Trophoblast cell (in vitro differentiated cells and primary cell): ENCODE data around the gene TEKT5.

Experiments
- DNase-seq, 2 donors: peaks; one replicate each; pipeline ENCODE4 v3.0.0-alpha.2; 2016
- H2AFZ ChIP-seq: 2 replicates; pipeline ENCODE4 v1.6.1; 2013; ENCODE audit warnings: low read length, moderate library complexity, mild to moderate bottlenecking; ENCODE audit not compliant: insufficient read depth, poor library complexity
- H2AK5ac ChIP-seq: 2 replicates; pipeline ENCODE4 v1.6.1; 2013; ENCODE audit warnings: mild to moderate bottlenecking, low read length
- H2BK120ac ChIP-seq: 2 replicates; pipeline ENCODE4 v1.6.1; 2013; ENCODE audit warnings: low read length, mild to moderate bottlenecking, moderate library complexity; ENCODE audit not compliant: insufficient read depth, poor library complexity
- H2BK12ac ChIP-seq: 2 replicates; pipeline ENCODE4 v1.6.1; 2013; ENCODE audit warnings: mild to moderate bottlenecking, low read length, moderate library complexity
- H2BK5ac ChIP-seq: 2 replicates; pipeline ENCODE4 v1.6.1; 2013; ENCODE audit warnings: low read length, low read depth, moderate library complexity, mild to moderate bottlenecking; ENCODE audit not compliant: poor library complexity
- H3K14ac ChIP-seq: 2 replicates; pipeline ENCODE4 v1.6.1; 2013; ENCODE audit warnings: mild to moderate bottlenecking, low read length
- H3K18ac ChIP-seq: 2 replicates; pipeline ENCODE4 v1.6.1; 2013; ENCODE audit warnings: mild to moderate bottlenecking, low read length
- H3K23ac ChIP-seq: 2 replicates; pipeline ENCODE4 v1.6.1; 2013; ENCODE audit warnings: low read length
- H3K27ac ChIP-seq: 2 replicates; pipeline ENCODE4 v1.5.1; 2013; ENCODE audit warnings: low read depth, mild to moderate bottlenecking, inconsistent platforms, low read length, moderate library complexity
- H3K27me3 ChIP-seq: 2 replicates; pipeline ENCODE4 v1.6.1; 2013; ENCODE audit warnings: inconsistent platforms, mild to moderate bottlenecking, low read length, moderate library complexity; ENCODE audit not compliant: insufficient read depth
- H3K36me3 ChIP-seq, 2 experiments: 1 replicate in 1 of 2; 2 replicates in 1 of 2; pipeline ENCODE4 v1.6.1; 2013; ENCODE audit warnings: low read length in 2 of 2, mild to moderate bottlenecking in 2 of 2, moderate library complexity in 1 of 2; ENCODE audit not compliant: insufficient read depth in 2 of 2, control insufficient read depth in 1 of 2
- H3K4ac ChIP-seq: 2 replicates; pipeline ENCODE4 v1.6.1; 2013; ENCODE audit warnings: low read depth, mild to moderate bottlenecking, low read length, moderate library complexity
- H3K4me1 ChIP-seq, 2 experiments: 1 replicate in 1 of 2; 2 replicates in 1 of 2; pipeline ENCODE4 v1.6.1; 2013; ENCODE audit warnings: low read length in 2 of 2, mild to moderate bottlenecking in 2 of 2, moderate library complexity in 1 of 2; ENCODE audit not compliant: insufficient read depth in 2 of 2, control insufficient read depth in 1 of 2
- H3K4me2 ChIP-seq: 2 replicates; pipeline ENCODE4 v1.6.1; 2013; ENCODE audit warnings: inconsistent platforms, mild to moderate bottlenecking, low read length, moderate library complexity
- H3K4me3 ChIP-seq: 2 replicates; pipeline ENCODE4 v1.5.1; 2013; ENCODE audit warnings: mild to moderate bottlenecking, low read depth, low read length, inconsistent platforms
- H3K79me1 ChIP-seq: one replicate; pipeline ENCODE4 v1.6.1; 2013; ENCODE audit warnings: low read length
- H3K79me2 ChIP-seq: 2 replicates; pipeline ENCODE4 v1.6.1; 2013; ENCODE audit warnings: low read length, mild to moderate bottlenecking; ENCODE audit not compliant: control insufficient read depth, insufficient read depth, poor library complexity
- H3K9ac ChIP-seq: 2 replicates; pipeline ENCODE4 v1.6.1; 2013; ENCODE audit warnings: mild to moderate bottlenecking, low read length
- H3K9me3 ChIP-seq: 2 replicates; pipeline ENCODE4 v1.6.1; 2013; ENCODE audit warnings: low read depth, mild to moderate bottlenecking, control low read depth, inconsistent platforms, low read length; ENCODE audit not compliant: insufficient read depth
- H4K12ac ChIP-seq: 2 replicates; pipeline ENCODE4 v1.6.1; 2013; ENCODE audit warnings: low read depth, mild to moderate bottlenecking, low read length, moderate library complexity
- H4K8ac ChIP-seq: 2 replicates; pipeline ENCODE4 v1.6.1; 2013; ENCODE audit warnings: low read depth, mild to moderate bottlenecking, low read length, moderate library complexity
- H4K91ac ChIP-seq: one replicate; pipeline ENCODE4 v1.6.1; 2013; ENCODE audit warnings: low read depth, mild to moderate bottlenecking, low read length, moderate library complexity
- WGBS: extraction: QIAGEN DNeasy Blood & Tissue Kit; methylation state at CpG from one replicate; pipeline ENCODE4 v1.1.7; 2013; ENCODE audit warnings: missing lambda C conversion rate; ENCODE audit not compliant: insufficient read length, insufficient coverage; ENCODE audit errors: extremely low coverage; 5-methylcytosine and 5-hydroxymethylcytosine counted together

TEKT5 gene

DNA sequence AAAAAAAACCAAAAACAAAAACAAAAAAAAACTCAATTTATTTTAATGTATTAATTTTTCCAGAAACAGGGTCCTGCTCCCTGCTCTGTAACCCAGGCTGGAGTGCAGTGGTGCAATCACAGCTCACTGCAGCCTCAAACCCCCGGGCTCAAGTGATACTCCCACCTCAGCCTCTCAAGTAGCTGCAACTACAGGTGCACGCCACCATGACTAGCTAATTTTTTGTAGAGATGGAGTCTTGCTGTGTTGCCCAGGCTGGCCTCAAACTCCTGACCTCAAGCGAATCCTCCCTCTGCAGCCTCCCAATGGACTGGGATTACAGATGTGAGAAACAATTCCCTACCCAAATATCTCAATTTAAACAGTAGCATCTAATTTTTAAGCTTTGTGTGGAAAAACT, 89.1 kb downstream of the TEKT5 start:
- peaks cover 25 to 27% of the 10 kb centered on the region in 2 experiments for H3K4me1 ChIP-seq
- no peaks in the 10 kb centered on the region for H3K9me3 ChIP-seq
- H2BK5ac ChIP-seq = no peak overlapping the region
- H3K79me2 ChIP-seq = no peaks in the 10 kb centered on the region
- H3K14ac ChIP-seq = no peak overlapping the region
- H3K27ac ChIP-seq = no peak overlapping the region
- H2AFZ ChIP-seq = no peak overlapping the region
- H3K27me3 ChIP-seq = no peaks in the 10 kb centered on the region
- H3K79me1 ChIP-seq = peaks cover 27% of the 10 kb centered on the region
- no peak overlapping the region for H3K4ac ChIP-seq
- DNase-seq = no peak
- no peak overlapping the region for H3K4me3 ChIP-seq
- H4K8ac ChIP-seq = no peak overlapping the region
- no peak overlapping the region for H2BK12ac ChIP-seq
- H3K4me2 ChIP-seq = no peak overlapping the region
- no peak overlapping the region for H2AK5ac ChIP-seq
- H3K9ac ChIP-seq = no peak overlapping the region
- WGBS = no CpG with 5 or more reads among the region's 3 CpGs
- H2BK120ac ChIP-seq = no peak overlapping the region
- H4K12ac ChIP-seq = no peak overlapping the region
- no peak overlapping the region for H4K91ac ChIP-seq
- H3K23ac ChIP-seq = no peak overlapping the region
- no peak overlapping the region for H3K18ac ChIP-seq
- H3K36me3 ChIP-seq = no peaks in the 10 kb centered on the region

DNA sequence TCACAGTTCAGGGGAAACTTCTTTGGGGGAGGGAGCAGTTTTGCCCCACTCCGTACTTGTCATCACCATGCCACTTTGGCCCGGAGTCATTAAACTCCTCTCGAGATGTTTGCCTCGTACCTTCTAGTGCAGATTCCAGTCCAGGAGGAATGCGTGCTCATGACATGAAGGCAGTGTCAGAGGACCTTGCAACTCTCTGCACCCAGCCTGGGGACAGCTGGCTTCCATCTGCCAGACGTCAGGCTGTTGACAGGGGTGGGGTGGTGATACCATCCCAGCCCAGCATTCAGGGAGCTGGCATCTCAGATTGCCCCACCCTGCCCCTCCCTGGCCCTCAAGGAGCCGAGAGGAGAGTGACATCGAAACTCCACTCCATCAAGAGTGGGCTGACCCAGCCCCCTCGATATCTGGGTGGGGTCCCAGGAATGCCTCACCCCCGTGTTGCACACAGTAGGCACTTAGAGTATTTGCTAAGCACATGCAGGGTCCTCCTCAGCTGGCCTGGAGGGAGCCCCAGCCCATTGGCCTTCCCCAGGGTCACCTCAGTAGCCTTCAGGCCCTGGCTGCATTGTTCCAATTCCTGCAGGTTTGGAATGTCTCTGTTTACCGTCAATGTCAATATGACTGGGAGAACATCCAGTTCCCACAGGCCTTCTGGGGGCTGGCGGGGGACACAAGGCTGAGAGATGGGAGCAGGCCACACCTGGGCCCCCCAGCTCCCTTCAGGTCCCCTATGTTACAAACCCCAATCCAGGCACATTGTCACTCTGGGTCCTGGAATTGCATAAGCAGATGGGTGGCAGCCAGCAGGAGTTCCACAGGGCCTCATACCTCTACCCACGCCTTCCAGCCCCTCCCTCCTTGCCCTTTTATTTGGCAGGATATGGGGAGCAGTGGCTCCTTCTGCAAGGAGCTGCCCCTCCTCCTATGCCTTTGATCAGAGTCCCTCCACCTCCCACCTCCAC, 93.0 kb downstream of the TEKT5 start:
- Histone ChIP-seq H3K79me1 (peaks cover 26% of the 10 kb centered on the region), H2BK12ac (peak overlapping the region; percentile 92), H3K27me3 (no peaks in the 10 kb centered on the region), H3K18ac (peak overlapping the region; percentile 60), H2AFZ (peak overlapping the region; percentile 26), H4K12ac (no peak overlapping the region), H3K14ac (peak overlapping the region; percentile 33), H3K9me3 (no peaks in the 10 kb centered on the region), H4K8ac (peak overlapping the region; percentile 51), H3K4me2 (peak overlapping the region; percentile 18), H3K4me1 (peaks cover 19 to 23% of the 10 kb centered on the region in 2 experiments), H3K27ac (peak overlapping the region; percentile 76), H3K9ac (no peak overlapping the region), H2AK5ac (peak overlapping the region; percentile 5), H4K91ac (peak overlapping the region; percentile 95), H2BK120ac (peak overlapping the region; percentile 84), H3K79me2 (no peaks in the 10 kb centered on the region), H3K23ac (no peak overlapping the region), H3K4me3 (no peak overlapping the region), H3K4ac (peak overlapping the region; percentile 2), H2BK5ac (peak overlapping the region; percentile 65), H3K36me3 (no peaks in the 10 kb centered on the region)
- no CpG with 5 or more reads among the region's 13 CpGs for WGBS
- peak; percentile 70 to 80 for DNase-seq

DNA sequence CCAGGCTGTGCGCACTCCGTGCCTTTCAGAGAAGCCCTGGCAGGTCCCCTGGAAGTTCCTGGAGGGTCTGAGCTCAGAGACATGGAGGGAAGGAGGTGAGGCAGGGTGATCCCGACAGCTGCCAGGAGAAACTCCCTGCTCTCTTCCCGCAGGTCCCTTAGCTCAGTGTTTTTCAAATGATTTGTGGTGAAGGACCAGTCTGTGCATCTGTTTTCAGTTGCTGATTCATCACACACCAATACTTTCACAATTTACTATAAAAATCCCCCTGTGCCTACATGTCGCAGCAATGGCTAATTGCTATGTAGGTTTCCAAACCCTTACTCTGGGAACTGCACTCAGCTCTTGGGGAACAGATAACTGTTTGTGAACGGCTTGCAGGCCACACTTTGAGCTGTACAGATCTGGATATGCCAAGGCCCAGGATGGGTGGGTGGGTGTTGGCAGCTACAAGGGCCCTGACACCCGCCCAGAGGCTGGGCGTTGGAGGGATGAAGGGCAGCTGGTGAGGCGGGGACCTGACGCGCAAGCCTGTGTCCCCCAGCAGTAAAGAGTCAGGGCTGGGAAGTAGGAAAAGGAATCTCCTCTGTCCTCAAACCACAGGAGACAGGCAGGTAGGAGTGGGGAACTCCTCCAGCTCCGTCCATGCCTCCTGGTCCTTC, 93.8 kb downstream of the TEKT5 start:
- no peak overlapping the region for H3K23ac ChIP-seq
- H3K9ac ChIP-seq = no peak overlapping the region
- no peaks in the 10 kb centered on the region for H3K9me3 ChIP-seq
- peak overlapping the region; percentile 52 for H3K18ac ChIP-seq
- H2BK120ac ChIP-seq = peak overlapping the region; percentile 69
- no peak overlapping the region for H4K12ac ChIP-seq
- no peaks in the 10 kb centered on the region for H3K27me3 ChIP-seq
- H3K14ac ChIP-seq = peak overlapping the region; percentile 59
- H3K79me2 ChIP-seq = no peaks in the 10 kb centered on the region
- WGBS = no CpG with 5 or more reads among the region's 12 CpGs
- no peaks in the 10 kb centered on the region for H3K36me3 ChIP-seq
- peaks cover 26% of the 10 kb centered on the region for H3K79me1 ChIP-seq
- peak overlapping the region; percentile 72 for H2BK12ac ChIP-seq
- peak overlapping the region; percentile 26 for H2AFZ ChIP-seq
- peak overlapping the region; percentile 0 for H3K4ac ChIP-seq
- peak overlapping the region; percentile 50 for H2BK5ac ChIP-seq
- peak overlapping the region; percentile 18 for H3K4me2 ChIP-seq
- peaks cover 19 to 23% of the 10 kb centered on the region in 2 experiments for H3K4me1 ChIP-seq
- H3K4me3 ChIP-seq = no peak overlapping the region
- peak overlapping the region; percentile 76 for H3K27ac ChIP-seq
- DNase-seq = no peak
- peak overlapping the region; percentile 89 for H4K91ac ChIP-seq
- peak overlapping the region; percentile 60 for H2AK5ac ChIP-seq
- H4K8ac ChIP-seq = peak overlapping the region; percentile 11

DNA sequence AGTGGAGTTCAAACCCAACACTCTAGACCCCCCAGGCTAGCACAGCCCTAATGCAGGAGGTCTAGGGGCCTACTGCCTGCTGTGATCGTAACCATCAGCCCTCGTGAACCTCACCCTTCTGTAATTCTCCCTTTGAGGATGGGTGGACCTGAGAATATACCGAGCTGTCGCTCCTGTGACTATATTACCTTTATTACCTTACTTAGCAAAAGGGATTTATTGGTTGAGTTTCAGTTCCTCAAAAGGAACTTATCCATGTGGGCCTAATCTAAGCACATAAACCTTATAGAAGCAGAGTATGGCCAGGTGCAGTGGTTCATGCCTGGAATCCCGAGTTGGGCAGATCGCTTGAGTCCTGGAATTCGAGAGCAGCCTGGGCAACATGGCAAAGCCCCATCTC, 95.1 kb downstream of the TEKT5 start:
- H3K4me1 ChIP-seq = peaks cover 19 to 23% of the 10 kb centered on the region in 2 experiments
- H3K9me3 ChIP-seq = peaks cover 4% of the 10 kb centered on the region
- no peak overlapping the region for H3K9ac ChIP-seq
- no peak overlapping the region for H3K4me2 ChIP-seq
- no peak overlapping the region for H2BK120ac ChIP-seq
- no peak overlapping the region for H3K4me3 ChIP-seq
- no peak overlapping the region for H3K18ac ChIP-seq
- peak overlapping the region; percentile 55 for H2AK5ac ChIP-seq
- no peak overlapping the region for H2BK5ac ChIP-seq
- H3K79me2 ChIP-seq = no peaks in the 10 kb centered on the region
- no peak overlapping the region for H4K91ac ChIP-seq
- H3K79me1 ChIP-seq = peaks cover 26% of the 10 kb centered on the region
- no peak overlapping the region for H3K27ac ChIP-seq
- no peaks in the 10 kb centered on the region for H3K27me3 ChIP-seq
- H4K8ac ChIP-seq = no peak overlapping the region
- H3K23ac ChIP-seq = no peak overlapping the region
- H4K12ac ChIP-seq = no peak overlapping the region
- WGBS = no CpG with 5 or more reads among the region's 7 CpGs
- H2BK12ac ChIP-seq = peak overlapping the region; percentile 47
- H2AFZ ChIP-seq = no peak overlapping the region
- H3K14ac ChIP-seq = no peak overlapping the region
- no peak overlapping the region for H3K4ac ChIP-seq
- no peaks in the 10 kb centered on the region for H3K36me3 ChIP-seq
- no peak for DNase-seq
